LNCAP (cell line): ENCODE results near the gene SLF1.

ENCODE experiments used
- CTCF ChIP-seq: fragments of 450-650 bp; IDR thresholded peaks from 2 replicates; pipeline ENCODE4 v1.5.1; 2017; ENCODE audit warnings: mild to moderate bottlenecking

Gene SLF1

GRCh38 chr5:94725142-94725541 is 106.7 kb downstream of the SLF1 start:
- no peak for TF ChIP-seq CTCF

GRCh38 chr5:94731471-94731870 is 113.0 kb downstream of the SLF1 start:
- no peak for TF ChIP-seq CTCF

- TF ChIP-seq CTCF: no peak
Measured at GRCh38 chr5:94736498-94736897, 118.0 kb downstream of the SLF1 start.

GRCh38 chr5:94740286-94740685 is 121.8 kb downstream of the SLF1 start:
- no peak for TF ChIP-seq CTCF

GRCh38 chr5:94742852-94743251 is 124.4 kb downstream of the SLF1 start:
- no peak for TF ChIP-seq CTCF

GRCh38 chr5:94744906-94745305 is 126.4 kb downstream of the SLF1 start:
- no peak for TF ChIP-seq CTCF

- TF ChIP-seq CTCF: no peak
Measured at GRCh38 chr5:94745786-94746730, 127.6 kb downstream of the SLF1 start.

GRCh38 chr5:94746731-94747124 is 128.3 kb downstream of the SLF1 start:
- TF ChIP-seq CTCF: no peak
